ENCODE measurements around the gene CMC2. TPM values are rescaled to one million over a fixed set of nuclear protein-coding genes. Genes with fewer than 3 reads are reported as not detected.

Gene CMC2
- total and polyA plus RNA-seq, 7 donors, result 35.2 to 136 (median 54.6) TPM

DNA sequence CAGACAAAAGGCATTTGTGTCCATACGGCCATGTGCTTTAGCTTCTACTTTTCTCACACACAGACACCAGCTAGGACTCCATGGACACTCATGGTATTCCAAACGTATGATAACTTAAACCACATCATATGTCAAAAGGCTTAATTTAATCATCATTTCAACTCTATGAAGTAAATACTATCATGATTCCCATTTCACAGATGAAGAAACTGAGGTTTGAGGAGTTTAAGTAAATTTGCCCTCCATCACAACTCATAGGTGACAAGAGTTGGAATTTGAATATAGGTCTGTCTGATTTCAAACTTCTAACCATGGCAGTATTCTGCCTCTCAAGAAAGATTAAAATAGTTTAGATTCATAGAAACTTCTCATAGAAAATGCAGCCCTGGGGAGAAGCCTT, 43.8 kb downstream of the CMC2 start:
- 65 to 81% methylated on average over 2 of the region's 2 CpGs for WGBS, 2 donors
- H3K36me3 ChIP-seq, result no peaks in the 10 kb centered on the region
- no peak for TF ChIP-seq CTCF (IDR thresholded peaks at IDR 0.05)
- TF ChIP-seq POLR2AphosphoS5 (IDR thresholded peaks at IDR 0.05), result no peak
- TF ChIP-seq EP300 (IDR thresholded peaks at IDR 0.05), result no peak
- no peak for TF ChIP-seq POLR2A (IDR thresholded peaks at IDR 0.05)
- peaks cover 2 to 9% (median 8%) of the 10 kb centered on the region in 4 donors for H3K9me3 ChIP-seq
- DNase-seq, result no peak
- intact Hi-C loops (cut with DNase I), result no loop called here
- no peak overlapping the region for H3K4me3 ChIP-seq
- no peaks in the 10 kb centered on the region for H3K27me3 ChIP-seq
- H3K27ac ChIP-seq, result no peak overlapping the region
- no peaks in the 10 kb centered on the region for H3K4me1 ChIP-seq

DNA sequence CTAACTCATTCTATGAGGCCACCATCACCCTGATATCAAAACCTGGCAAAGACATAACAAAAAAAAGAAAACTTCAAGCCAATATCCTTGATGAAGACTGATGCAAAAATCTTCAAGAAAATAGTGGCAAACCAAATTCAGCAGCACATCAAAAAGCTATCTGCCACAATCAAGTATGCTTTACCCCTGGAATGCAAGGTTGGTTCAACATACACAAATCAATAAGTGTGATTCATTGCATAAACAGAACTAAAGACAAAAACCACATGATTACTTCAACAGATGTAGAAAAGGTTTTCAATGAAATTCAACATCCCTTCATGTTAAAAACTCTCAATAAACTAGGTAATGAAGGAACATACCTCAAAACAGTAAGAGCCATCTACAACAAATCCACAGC, 48.4 kb downstream of the CMC2 start:
- no peaks in the 10 kb centered on the region for H3K27me3 ChIP-seq
- intact Hi-C loops (cut with DNase I), result no loop called here
- no peaks in the 10 kb centered on the region for H3K4me1 ChIP-seq
- H3K4me3 ChIP-seq, result no peak overlapping the region
- H3K9me3 ChIP-seq, result peaks cover 5 to 12% (median 8%) of the 10 kb centered on the region in 4 donors
- DNase-seq, result no peak
- no peaks in the 10 kb centered on the region for H3K36me3 ChIP-seq
- TF ChIP-seq CTCF (IDR thresholded peaks at IDR 0.05), result no peak
- no peak for TF ChIP-seq POLR2AphosphoS5 (IDR thresholded peaks at IDR 0.05)
- no peak for TF ChIP-seq EP300 (IDR thresholded peaks at IDR 0.05)
- TF ChIP-seq POLR2A (IDR thresholded peaks at IDR 0.05), result no peak
- no peak overlapping the region for H3K27ac ChIP-seq

GRCh38 chr16:80954985-80955384, 51.7 kb downstream of the CMC2 start:
- Histone ChIP-seq H3K36me3 (no peaks in the 10 kb centered on the region), H3K9me3 (peaks cover 5 to 9% (median 8%) of the 10 kb centered on the region in 4 donors), H3K4me3 (no peak overlapping the region), H3K27ac (no peak overlapping the region), H3K4me1 (no peaks in the 10 kb centered on the region), H3K27me3 (no peaks in the 10 kb centered on the region)
- WGBS, 2 donors, result 95% methylated on average over 5 of the region's 5 CpGs
- intact Hi-C loops (cut with DNase I), result no loop called here
- no peak for DNase-seq
- TF ChIP-seq POLR2AphosphoS5 (IDR thresholded peaks at IDR 0.05) (no peak), EP300 (IDR thresholded peaks at IDR 0.05) (no peak)

DNA sequence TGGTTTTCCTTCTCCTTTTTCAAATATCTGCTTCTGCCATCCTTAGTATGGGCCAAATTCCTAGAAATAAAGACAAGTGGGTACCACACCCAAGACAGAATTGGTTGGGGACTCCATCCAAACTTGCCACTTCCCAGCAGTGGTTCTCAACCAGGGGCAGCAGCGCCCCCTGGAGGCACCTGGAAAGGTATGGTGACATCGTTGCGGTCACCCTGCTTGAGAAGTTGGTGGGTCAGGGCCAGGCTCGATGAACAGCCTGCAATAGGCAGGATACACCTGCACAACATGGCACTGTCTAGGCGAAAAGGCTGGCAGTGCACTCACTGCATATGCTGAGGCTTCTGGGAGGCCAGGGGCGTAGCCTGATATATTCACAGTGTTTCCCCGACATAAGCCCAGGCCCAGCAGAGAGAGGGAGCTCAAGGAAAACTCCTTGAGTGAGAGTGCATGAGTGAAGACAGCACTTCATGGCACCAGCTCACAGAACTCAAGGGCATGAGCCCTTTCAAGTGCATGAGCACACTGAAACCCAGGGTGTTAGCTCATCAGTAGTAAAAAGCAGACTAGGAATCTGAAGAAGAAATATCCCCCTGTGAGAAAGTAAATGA, 57.7 kb downstream of the CMC2 start:
- no peaks in the 10 kb centered on the region for H3K36me3 ChIP-seq
- DNase-seq, result no peak
- intact Hi-C loops (cut with DNase I), result no loop called here
- no peaks in the 10 kb centered on the region for H3K9me3 ChIP-seq
- H3K27ac ChIP-seq, result no peak overlapping the region
- WGBS, 2 donors, result 43 to 56% methylated on average over 7 of the region's 7 CpGs
- H3K27me3 ChIP-seq, result no peaks in the 10 kb centered on the region
- H3K4me1 ChIP-seq, result no peaks in the 10 kb centered on the region
- H3K4me3 ChIP-seq, result no peak overlapping the region
- TF ChIP-seq POLR2AphosphoS5 (IDR thresholded peaks at IDR 0.05) (no peak), POLR2A (IDR thresholded peaks at IDR 0.05) (no peak), CTCF (IDR thresholded peaks at IDR 0.05) (peak in 2 of 4 experiments; percentile 31 to 39)

GRCh38 chr16:80947708-80948625, 58.7 kb downstream of the CMC2 start:
- no peaks in the 10 kb centered on the region for H3K9me3 ChIP-seq
- H3K4me3 ChIP-seq, result no peak overlapping the region
- 65 to 73% methylated on average over 9 of the region's 9 CpGs for WGBS, 2 donors
- H3K27ac ChIP-seq, result no peak overlapping the region
- intact Hi-C loops (cut with DNase I), result no loop called here
- TF ChIP-seq POLR2AphosphoS5 (IDR thresholded peaks at IDR 0.05) (no peak), POLR2A (IDR thresholded peaks at IDR 0.05) (no peak), CTCF (IDR thresholded peaks at IDR 0.05) (no peak), EP300 (IDR thresholded peaks at IDR 0.05) (no peak)
- no peaks in the 10 kb centered on the region for H3K27me3 ChIP-seq
- H3K36me3 ChIP-seq, result no peaks in the 10 kb centered on the region
- DNase-seq, result no peak
- no peaks in the 10 kb centered on the region for H3K4me1 ChIP-seq

Measured in sigmoid colon (tissue), 7 donors.